IPS DF 6.9 (cell line): ENCODE data around the gene ATRNL1.
A peak's percentile ranks its signal among the peaks of the same experiment; 100 is the strongest.

Experiments used
- DNase-seq: peaks from one replicate; pipeline ENCODE4 v3.0.0-alpha.2; 2013; ENCODE audit warnings: low read depth, low spot score
- H3K27ac ChIP-seq: one replicate; pipeline ENCODE4 v1.5.1; 2013; ENCODE audit warnings: low read length, control low read depth
- H3K27me3 ChIP-seq: 2 replicates; pipeline ENCODE4 v1.6.1; 2013; ENCODE audit warnings: mild to moderate bottlenecking, low read length; ENCODE audit not compliant: control insufficient read depth, insufficient read depth
- H3K36me3 ChIP-seq: 2 replicates; pipeline ENCODE4 v1.6.1; 2013; ENCODE audit warnings: low read length; ENCODE audit not compliant: control insufficient read depth, insufficient read depth
- H3K4me1 ChIP-seq: 2 replicates; pipeline ENCODE4 v1.6.1; 2013; ENCODE audit warnings: low read length; ENCODE audit not compliant: control insufficient read depth, insufficient read depth
- H3K4me3 ChIP-seq: 2 replicates; pipeline ENCODE4 v1.5.1; 2013; ENCODE audit warnings: mild to moderate bottlenecking, low read length
- H3K9me3 ChIP-seq: 2 replicates; pipeline ENCODE4 v1.6.1; 2013; ENCODE audit warnings: low read length, inconsistent platforms; ENCODE audit not compliant: control insufficient read depth, insufficient read depth
- WGBS: extraction: QIAGEN DNeasy Blood & Tissue Kit; methylation state at CpG from one replicate; pipeline ENCODE4 v1.1.7; 2013; ENCODE audit warnings: mixed read lengths, missing lambda C conversion rate; ENCODE audit not compliant: insufficient read length, insufficient coverage; 5-methylcytosine and 5-hydroxymethylcytosine counted together

ATRNL1 gene

DNA sequence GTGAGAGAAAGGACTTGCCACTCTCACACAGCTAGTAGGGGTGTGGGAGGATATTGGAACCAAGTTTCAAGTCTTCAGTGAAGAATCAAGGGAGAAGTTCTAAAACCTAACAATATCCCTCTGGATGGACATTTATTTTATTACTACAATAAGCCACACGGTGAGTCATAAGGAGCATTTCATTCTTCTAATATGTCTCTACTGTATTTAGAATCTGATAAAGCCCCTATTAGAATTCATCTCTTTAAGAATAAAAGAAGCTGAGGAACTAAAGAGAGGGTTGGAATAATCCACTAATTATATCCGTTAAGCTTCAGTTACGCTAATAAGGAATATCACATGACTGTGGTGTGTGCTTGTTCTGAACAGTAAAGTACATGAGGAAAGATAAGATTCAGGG lies 40.9 kb upstream of the ATRNL1 start:
- H3K4me1 ChIP-seq = peaks cover 3% of the 10 kb centered on the region; the same call in 1 of the 2 replicates
- no peak for DNase-seq
- WGBS = no CpG with 5 or more reads among the region's 3 CpGs

GRCh38 chr10:115052728-115053127 lies 40.4 kb upstream of the ATRNL1 start:
- no peak for DNase-seq
- Histone ChIP-seq H3K4me1 (peaks cover 3% of the 10 kb centered on the region; the same call in 1 of the 2 replicates), H3K27ac (no peak overlapping the region), H3K36me3 (no peaks in the 10 kb centered on the region), H3K27me3 (no peaks in the 10 kb centered on the region), H3K4me3 (no peak overlapping the region), H3K9me3 (no peaks in the 10 kb centered on the region)
- no CpG with 5 or more reads among the region's 1 CpG for WGBS

More for the DNA sequence above, 40.9 kb upstream of the ATRNL1 start:
- H3K9me3 ChIP-seq = no peaks in the 10 kb centered on the region
- no peak overlapping the region for H3K27ac ChIP-seq
- no peak overlapping the region for H3K4me3 ChIP-seq
- no peaks in the 10 kb centered on the region for H3K36me3 ChIP-seq
- H3K27me3 ChIP-seq = no peaks in the 10 kb centered on the region

GRCh38 chr10:115056186-115056585 lies 37.0 kb upstream of the ATRNL1 start:
- H3K9me3 ChIP-seq = no peaks in the 10 kb centered on the region
- DNase-seq = peak; percentile 48
- no CpG with 5 or more reads among the region's 2 CpGs for WGBS
- no peak overlapping the region for H3K4me3 ChIP-seq
- H3K27me3 ChIP-seq = no peaks in the 10 kb centered on the region
- no peaks in the 10 kb centered on the region; the same call in 1 of the 2 replicates for H3K4me1 ChIP-seq
- H3K36me3 ChIP-seq = no peaks in the 10 kb centered on the region
- no peak overlapping the region for H3K27ac ChIP-seq

GRCh38 chr10:115059301-115059898 lies 33.8 kb upstream of the ATRNL1 start:
- no peak overlapping the region for H3K4me3 ChIP-seq
- peaks cover 2% of the 10 kb centered on the region; the same call in 1 of the 2 replicates for H3K4me1 ChIP-seq
- no peak for DNase-seq
- no peaks in the 10 kb centered on the region for H3K36me3 ChIP-seq
- no peaks in the 10 kb centered on the region for H3K27me3 ChIP-seq
- H3K27ac ChIP-seq = no peak overlapping the region
- no CpG with 5 or more reads among the region's 7 CpGs for WGBS
- H3K9me3 ChIP-seq = no peaks in the 10 kb centered on the region

DNA sequence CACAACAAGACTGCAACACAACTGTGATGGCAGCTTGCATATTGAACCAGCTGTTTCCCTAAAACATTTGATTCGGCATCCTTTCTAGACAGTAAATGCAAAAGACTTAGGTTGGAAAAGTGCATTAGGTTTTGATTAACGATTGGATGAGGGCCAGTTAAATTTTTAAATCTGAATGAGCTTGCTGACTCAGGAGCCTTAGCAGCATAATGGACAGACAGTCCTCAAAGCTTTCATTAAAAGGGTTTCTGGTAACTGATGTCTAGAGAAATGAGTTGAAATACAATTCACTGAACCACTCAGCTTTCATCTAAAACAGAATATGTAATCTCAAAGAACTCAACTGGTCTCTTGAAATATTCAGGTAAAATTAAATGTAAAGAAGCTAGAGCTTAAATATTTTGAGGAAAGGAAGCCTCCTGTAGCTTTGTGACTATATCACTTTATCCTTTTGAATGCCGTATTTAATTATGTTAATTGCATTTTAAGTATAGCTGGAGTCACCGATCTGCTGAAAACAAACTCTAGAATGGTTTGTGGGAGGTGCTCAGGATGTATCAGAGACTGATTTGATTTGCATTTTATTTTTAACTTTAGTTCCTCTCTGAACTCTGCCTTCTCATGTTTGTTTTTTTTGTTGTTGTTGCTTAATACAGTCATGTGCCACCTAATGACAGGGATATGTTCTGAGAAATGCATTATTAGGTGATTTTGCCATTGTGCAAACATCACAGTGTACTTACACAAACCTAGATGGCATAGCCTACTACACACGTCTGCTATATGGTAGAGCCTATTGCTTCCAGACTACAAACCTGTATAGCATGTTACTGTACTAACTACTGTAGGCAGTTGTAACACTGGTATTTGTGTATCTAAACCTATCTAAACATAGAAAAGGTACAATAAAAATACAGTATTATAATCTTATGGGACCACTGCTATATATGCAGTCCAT lies 29.2 kb upstream of the ATRNL1 start:
- H3K4me1 ChIP-seq = 0 out of 2 replicates have a peak, but pooled peaks cover 2% of the 10 kb centered on the region
- DNase-seq = no peak
- H3K27ac ChIP-seq = no peak overlapping the region
- no peaks in the 10 kb centered on the region for H3K36me3 ChIP-seq
- H3K27me3 ChIP-seq = no peaks in the 10 kb centered on the region
- WGBS = no CpG with 5 or more reads among the region's 5 CpGs
- no peak overlapping the region for H3K4me3 ChIP-seq
- no peaks in the 10 kb centered on the region for H3K9me3 ChIP-seq

- Histone ChIP-seq H3K27ac (no peak overlapping the region), H3K9me3 (no peaks in the 10 kb centered on the region), H3K4me3 (no peak overlapping the region), H3K27me3 (no peaks in the 10 kb centered on the region), H3K36me3 (no peaks in the 10 kb centered on the region), H3K4me1 (0 out of 2 replicates have a peak, but pooled peaks cover 2% of the 10 kb centered on the region)
- no CpG with 5 or more reads among the region's 6 CpGs for WGBS
- no peak for DNase-seq
Measured at GRCh38 chr10:115065801-115066200, 27.4 kb upstream of the ATRNL1 start.

DNA sequence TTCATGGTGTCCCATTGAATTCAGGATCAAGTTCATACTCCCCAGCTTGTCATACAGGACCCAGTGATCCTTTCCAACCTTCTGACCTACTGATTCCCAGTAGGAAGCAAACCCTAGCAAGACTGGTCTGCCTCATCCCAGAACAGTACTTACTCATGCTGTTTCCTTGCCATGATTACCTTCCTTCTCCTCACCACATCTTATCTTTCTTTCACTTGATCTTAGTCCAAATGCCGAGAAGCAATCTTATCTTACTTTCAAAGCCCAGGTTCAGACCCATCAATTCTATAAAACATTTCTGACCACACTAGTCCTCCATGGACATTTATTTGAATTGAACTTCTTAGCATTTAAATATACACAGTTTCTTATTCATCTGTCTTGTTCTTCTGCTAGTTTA lies 26.6 kb upstream of the ATRNL1 start:
- no peak for DNase-seq
- H3K4me1 ChIP-seq = 0 out of 2 replicates have a peak, but pooled peaks cover 2% of the 10 kb centered on the region
- no peaks in the 10 kb centered on the region for H3K9me3 ChIP-seq
- H3K4me3 ChIP-seq = no peak overlapping the region
- H3K27me3 ChIP-seq = no peaks in the 10 kb centered on the region
- no peak overlapping the region for H3K27ac ChIP-seq
- H3K36me3 ChIP-seq = no peaks in the 10 kb centered on the region
- WGBS = no CpG with 5 or more reads among the region's 1 CpG

DNA sequence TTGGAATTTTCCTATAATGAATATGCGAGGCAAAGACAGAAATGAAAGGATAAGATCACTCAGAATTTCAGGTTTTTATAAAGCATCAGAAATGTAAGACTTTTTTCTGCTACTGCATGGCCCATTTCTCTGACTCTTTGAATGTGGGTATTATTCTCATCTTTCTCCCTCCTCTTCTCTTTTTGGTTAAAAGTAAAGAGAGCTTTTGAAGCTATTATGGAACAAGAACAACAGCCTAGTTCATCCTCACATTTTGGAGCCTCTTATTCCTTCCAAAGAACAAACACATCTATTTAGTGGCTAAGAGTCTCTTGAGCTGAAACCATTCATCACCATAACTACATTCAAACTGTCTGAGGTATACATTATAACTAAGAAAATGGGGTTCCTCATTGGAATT lies 19.4 kb upstream of the ATRNL1 start:
- Histone ChIP-seq H3K27ac (no peak overlapping the region), H3K4me1 (no peaks in the 10 kb centered on the region), H3K9me3 (no peaks in the 10 kb centered on the region), H3K27me3 (no peaks in the 10 kb centered on the region), H3K36me3 (no peaks in the 10 kb centered on the region), H3K4me3 (no peak overlapping the region)
- no peak for DNase-seq
- WGBS = no CpG with 5 or more reads among the region's 1 CpG

- no CpG with 5 or more reads among the region's 2 CpGs for WGBS
- H3K36me3 ChIP-seq = 0 out of 2 replicates have a peak, but pooled peaks cover 2% of the 10 kb centered on the region
- H3K4me1 ChIP-seq = no peaks in the 10 kb centered on the region
- no peak overlapping the region for H3K4me3 ChIP-seq
- H3K27ac ChIP-seq = no peak overlapping the region
- DNase-seq = no peak
- H3K9me3 ChIP-seq = no peaks in the 10 kb centered on the region
- H3K27me3 ChIP-seq = no peaks in the 10 kb centered on the region
Measured at GRCh38 chr10:115082506-115082905, 10.7 kb upstream of the ATRNL1 start.

DNA sequence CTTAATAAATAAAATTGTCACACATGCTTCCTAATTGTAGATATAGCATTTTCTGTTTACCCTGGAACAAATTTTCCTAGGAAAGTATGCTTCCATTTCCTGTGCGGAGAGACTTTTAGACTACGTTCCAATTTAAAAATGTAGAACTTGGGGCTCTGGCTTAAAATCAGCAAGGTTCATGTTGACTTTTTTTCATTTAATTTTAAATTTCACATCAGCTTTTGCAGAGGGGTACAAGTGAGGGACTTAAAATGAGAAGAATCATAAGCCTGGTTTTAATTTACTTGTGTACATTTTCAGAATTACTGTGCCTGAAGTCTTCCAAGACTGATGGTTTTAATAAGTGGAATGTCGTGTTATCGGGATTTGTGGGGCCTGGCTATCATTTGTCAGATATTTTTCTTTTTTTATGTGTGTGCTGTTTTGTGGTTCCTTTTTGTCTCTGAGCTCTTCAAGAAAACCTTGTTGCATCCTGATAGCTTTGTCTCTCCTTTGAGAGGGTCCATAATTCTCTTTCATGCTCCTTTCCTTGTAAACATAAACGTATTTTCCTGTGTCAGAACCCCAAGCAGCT lies 8.8 kb upstream of the ATRNL1 start:
- Histone ChIP-seq H3K9me3 (no peaks in the 10 kb centered on the region), H3K27me3 (no peaks in the 10 kb centered on the region), H3K4me1 (no peaks in the 10 kb centered on the region), H3K4me3 (no peak overlapping the region), H3K36me3 (0 out of 2 replicates have a peak, but pooled peaks cover 2% of the 10 kb centered on the region), H3K27ac (no peak overlapping the region)
- no CpG with 5 or more reads among the region's 5 CpGs for WGBS
- DNase-seq = no peak
